ENCODE data around the gene BACH1.

DNA sequence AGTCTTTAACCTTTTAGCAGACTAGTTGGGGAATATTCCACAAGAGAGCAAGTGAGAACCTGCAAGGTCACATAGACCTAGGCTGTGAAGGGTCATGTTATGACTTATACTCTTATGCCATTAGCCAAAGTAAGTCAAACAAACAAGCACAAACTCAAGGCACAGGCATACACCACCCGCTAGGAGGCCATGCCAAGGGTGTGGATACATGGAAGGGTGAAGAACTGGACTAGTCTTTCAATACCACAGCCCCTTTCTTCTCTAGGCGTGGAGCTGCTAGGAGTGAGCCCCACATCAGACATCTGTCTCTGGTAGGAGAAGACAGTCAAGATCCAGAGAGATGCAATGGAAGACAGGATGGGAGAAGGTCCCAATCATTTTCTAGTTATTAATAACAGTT is 68.6 kb downstream of the BACH1 start:
- TF ChIP-seq, protein P1, sequence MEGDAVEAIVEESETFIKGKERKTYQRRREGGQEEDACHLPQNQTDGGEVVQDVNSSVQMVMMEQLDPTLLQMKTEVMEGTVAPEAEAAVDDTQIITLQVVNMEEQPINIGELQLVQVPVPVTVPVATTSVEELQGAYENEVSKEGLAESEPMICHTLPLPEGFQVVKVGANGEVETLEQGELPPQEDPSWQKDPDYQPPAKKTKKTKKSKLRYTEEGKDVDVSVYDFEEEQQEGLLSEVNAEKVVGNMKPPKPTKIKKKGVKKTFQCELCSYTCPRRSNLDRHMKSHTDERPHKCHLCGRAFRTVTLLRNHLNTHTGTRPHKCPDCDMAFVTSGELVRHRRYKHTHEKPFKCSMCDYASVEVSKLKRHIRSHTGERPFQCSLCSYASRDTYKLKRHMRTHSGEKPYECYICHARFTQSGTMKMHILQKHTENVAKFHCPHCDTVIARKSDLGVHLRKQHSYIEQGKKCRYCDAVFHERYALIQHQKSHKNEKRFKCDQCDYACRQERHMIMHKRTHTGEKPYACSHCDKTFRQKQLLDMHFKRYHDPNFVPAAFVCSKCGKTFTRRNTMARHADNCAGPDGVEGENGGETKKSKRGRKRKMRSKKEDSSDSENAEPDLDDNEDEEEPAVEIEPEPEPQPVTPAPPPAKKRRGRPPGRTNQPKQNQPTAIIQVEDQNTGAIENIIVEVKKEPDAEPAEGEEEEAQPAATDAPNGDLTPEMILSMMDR (IDR thresholded peaks at IDR 0.05): no peak
- no peak for TF ChIP-seq EZH2 (IDR thresholded peaks at IDR 0.05; ENCODE audit: borderline replicate concordance, insufficient read depth, low read depth, low read length, poor library complexity, severe bottlenecking)

All from B cell (primary cell).